Mesenchymal stem cell (in vitro differentiated cells and primary cell): ENCODE results near the gene ZFR. TPM values are rescaled to one million over a fixed set of nuclear protein-coding genes. Genes with fewer than 3 reads are reported as not detected.

Experiments used
- DNase-seq: peaks from one replicate; pipeline ENCODE4 v3.0.0-alpha.2; 2013
- H2AFZ ChIP-seq: one replicate; pipeline ENCODE4 v1.6.1; 2013; ENCODE audit warnings: low read depth, mild to moderate bottlenecking, control low read depth, inconsistent platforms, low read length, moderate library complexity
- H2AK5ac ChIP-seq: 2 replicates; pipeline ENCODE4 v1.6.1; 2013; ENCODE audit warnings: low read length, moderate library complexity, mild to moderate bottlenecking, inconsistent platforms; ENCODE audit not compliant: severe bottlenecking
- H2BK120ac ChIP-seq: one replicate; pipeline ENCODE4 v1.6.1; 2013; ENCODE audit warnings: low read depth, mild to moderate bottlenecking, inconsistent platforms, low read length, moderate library complexity
- H2BK12ac ChIP-seq, 2 experiments: one replicate each; pipeline ENCODE4 v1.6.1; 2013; ENCODE audit warnings: inconsistent platforms in 2 of 2, low read length in 2 of 2, mild to moderate bottlenecking in 2 of 2, moderate library complexity in 2 of 2, control low read depth in 1 of 2
- H2BK15ac ChIP-seq: one replicate; pipeline ENCODE4 v1.6.1; 2013; ENCODE audit warnings: mild to moderate bottlenecking, low read depth, inconsistent platforms; ENCODE audit not compliant: poor library complexity, severe bottlenecking
- H2BK5ac ChIP-seq: 2 replicates; pipeline ENCODE4 v1.6.1; 2013; ENCODE audit warnings: low read depth, mild to moderate bottlenecking, low read length, control low read depth, inconsistent platforms; ENCODE audit not compliant: poor library complexity, severe bottlenecking
- H3K14ac ChIP-seq, 2 experiments: one replicate each; pipeline ENCODE4 v1.6.1; 2013; ENCODE audit warnings: inconsistent platforms in 2 of 2, low read length in 2 of 2, control low read depth in 1 of 2, mild to moderate bottlenecking in 1 of 2, moderate library complexity in 1 of 2
- H3K18ac ChIP-seq, 2 experiments: one replicate each; pipeline ENCODE4 v1.6.1; 2013; ENCODE audit warnings: inconsistent platforms in 2 of 2, low read length in 2 of 2, control low read depth in 1 of 2, low read depth in 1 of 2, mild to moderate bottlenecking in 1 of 2
- H3K23ac ChIP-seq, 2 experiments: one replicate each; pipeline ENCODE4 v1.6.1; 2013; ENCODE audit warnings: inconsistent platforms in 2 of 2, low read length in 2 of 2, mild to moderate bottlenecking in 2 of 2, moderate library complexity in 2 of 2, control low read depth in 1 of 2
- H3K27ac ChIP-seq: 2 replicates; pipeline ENCODE4 v1.5.1; 2013; ENCODE audit warnings: mild to moderate bottlenecking, moderate library complexity, low read length, control low read depth, inconsistent platforms; ENCODE audit not compliant: poor library complexity, severe bottlenecking
- H3K27me3 ChIP-seq, 2 experiments: 2 replicates each; pipeline versions ENCODE4 v1.6.1 to v1.7.0; 2013; ENCODE audit warnings: low read length in 2 of 2, mild to moderate bottlenecking in 2 of 2, moderate library complexity in 2 of 2, control low read depth in 1 of 2, inconsistent platforms in 1 of 2; ENCODE audit not compliant: control insufficient read depth in 1 of 2, insufficient read depth in 1 of 2
- H3K36me3 ChIP-seq, 2 experiments: 2 replicates each; pipeline versions ENCODE4 v1.6.1 to v1.7.0; 2013; ENCODE audit warnings: low read length in 2 of 2, control low read depth in 1 of 2, inconsistent platforms in 1 of 2, low read depth in 1 of 2, mild to moderate bottlenecking in 1 of 2; ENCODE audit not compliant: insufficient read depth in 2 of 2, control insufficient read depth in 1 of 2
- H3K4ac ChIP-seq, 2 experiments: one replicate each; pipeline ENCODE4 v1.6.1; 2013; ENCODE audit warnings: inconsistent platforms in 2 of 2, low read length in 2 of 2, mild to moderate bottlenecking in 2 of 2, moderate library complexity in 2 of 2, control low read depth in 1 of 2, low read depth in 1 of 2
- H3K4me1 ChIP-seq: 2 replicates; pipeline ENCODE4 v1.6.1; 2013; ENCODE audit warnings: low read depth, low read length, control low read depth; ENCODE audit not compliant: control insufficient read depth, insufficient read depth
- H3K4me2 ChIP-seq: 2 replicates; pipeline ENCODE4 v1.6.1; 2013; ENCODE audit warnings: low read length, mild to moderate bottlenecking, inconsistent platforms; ENCODE audit not compliant: poor library complexity, severe bottlenecking
- H3K4me3 ChIP-seq, 2 experiments: 2 replicates each; pipeline versions ENCODE4 v1.5.1 to v1.7.0; 2013; ENCODE audit warnings: low read length in 2 of 2, mild to moderate bottlenecking in 2 of 2, control low read depth in 1 of 2, low read depth in 1 of 2; ENCODE audit not compliant: insufficient read depth in 1 of 2
- H3K79me1 ChIP-seq: replicated peaks from 2 replicates; pipeline ENCODE4 v1.6.1; 2013; ENCODE audit warnings: mild to moderate bottlenecking, control low read depth, low read length, inconsistent platforms; ENCODE audit not compliant: poor library complexity, severe bottlenecking
- H3K9ac ChIP-seq: 2 replicates; pipeline ENCODE4 v1.7.0; 2013; ENCODE audit warnings: mild to moderate bottlenecking, low read length, moderate library complexity
- H3K9me3 ChIP-seq: 2 replicates; pipeline ENCODE4 v1.7.0; 2013; ENCODE audit warnings: mild to moderate bottlenecking, low read length; ENCODE audit not compliant: control insufficient read depth
- H4K8ac ChIP-seq: one replicate; pipeline ENCODE4 v1.6.1; 2013; ENCODE audit warnings: inconsistent platforms, mild to moderate bottlenecking, low read length, moderate library complexity
- H4K91ac ChIP-seq: one replicate; pipeline ENCODE4 v1.6.1; 2013; ENCODE audit warnings: mild to moderate bottlenecking, low read length, inconsistent platforms
- WGBS: methylation state at CpG from one replicate; pipeline ENCODE4 v1.1.7; 2013; ENCODE audit warnings: mixed read lengths; 5-methylcytosine and 5-hydroxymethylcytosine counted together
- small RNA-seq: library from polyadenylated mRNA; stranded (forward); fragments of <200 nt; extraction: miRNeasy Mini kit (QIAGEN cat#:217004); gene quantifications from one replicate; pipeline ENCODE3, GENCODE V24; 2013; ENCODE audit warnings: low read depth

ZFR gene

DNA sequence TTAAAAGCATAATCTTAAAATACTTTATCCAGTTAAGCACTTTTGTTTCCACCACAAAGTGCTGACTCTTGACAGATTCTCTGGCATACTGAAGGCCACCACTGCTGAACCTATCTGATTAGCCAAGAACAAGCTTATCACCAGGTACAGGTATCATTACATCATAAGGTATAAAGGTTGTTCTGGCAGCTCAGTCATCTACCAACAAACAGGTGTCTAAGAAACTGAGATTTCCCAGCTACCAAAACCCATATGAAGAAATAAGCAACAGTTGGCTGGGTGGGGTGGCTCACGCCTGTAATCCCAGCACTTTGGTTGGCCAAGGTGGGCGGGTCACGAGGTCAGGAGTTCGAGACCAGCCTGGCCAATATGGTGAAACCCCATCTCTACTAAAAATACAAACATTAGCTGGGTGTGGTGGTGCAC, 136.8 kb downstream of the ZFR start:
- Histone ChIP-seq H3K4me2 (no peak overlapping the region), H2BK120ac (no peak overlapping the region), H4K91ac (no peak overlapping the region), H3K18ac (no peak overlapping the region), H2BK15ac (no peak overlapping the region), H3K23ac (no peak overlapping the region), H3K4me3 (no peak overlapping the region), H2BK12ac (no peak overlapping the region), H3K4me1 (peaks cover 6% of the 10 kb centered on the region), H2AFZ (no peak overlapping the region), H2BK5ac (no peak overlapping the region), H3K9me3 (no peaks in the 10 kb centered on the region), H3K36me3 (no peaks in the 10 kb centered on the region), H3K4ac (no peak overlapping the region), H3K79me1 (peaks cover 6% of the 10 kb centered on the region), H2AK5ac (no peak overlapping the region), H4K8ac (no peak overlapping the region), H3K14ac (no peak overlapping the region), H3K27me3 (no peaks in the 10 kb centered on the region), H3K27ac (no peak overlapping the region), H3K9ac (no peak overlapping the region)
- no peak for DNase-seq
- 95% methylated on average over 4 of the region's 4 CpGs for WGBS

DNA sequence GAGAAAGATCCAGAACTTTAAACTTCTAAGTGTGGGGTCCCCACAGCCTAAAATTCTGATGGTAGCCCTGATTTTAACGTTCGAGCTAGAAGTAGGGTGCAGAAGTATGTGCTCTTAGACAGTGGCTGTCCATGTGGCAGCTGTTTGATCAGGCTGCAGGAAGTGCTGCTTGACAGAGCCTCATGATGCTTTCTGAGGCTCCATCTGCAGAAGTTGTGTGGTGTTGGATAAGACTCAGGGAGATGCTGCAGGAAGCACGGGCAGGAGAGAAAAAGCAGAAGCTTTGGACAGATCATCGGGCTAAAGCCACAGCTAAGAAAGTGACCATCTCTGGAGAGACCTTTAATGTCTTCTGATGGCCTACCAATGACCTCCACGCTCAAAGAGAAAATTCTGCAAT, 139.9 kb downstream of the ZFR start:
- no peaks in the 10 kb centered on the region for H3K9me3 ChIP-seq
- H3K23ac ChIP-seq: no peak overlapping the region
- H3K36me3 ChIP-seq: no peaks in the 10 kb centered on the region
- peaks cover 13% of the 10 kb centered on the region for H3K79me1 ChIP-seq
- H3K4ac ChIP-seq: no peak overlapping the region
- no peak overlapping the region for H4K91ac ChIP-seq
- H3K18ac ChIP-seq: no peak overlapping the region
- no peak overlapping the region for H3K27ac ChIP-seq
- 93% methylated on average over 5 of the region's 5 CpGs for WGBS
- H2BK5ac ChIP-seq: no peak overlapping the region
- H3K4me1 ChIP-seq: peaks cover 5% of the 10 kb centered on the region
- H3K14ac ChIP-seq: no peak overlapping the region
- no peak overlapping the region for H2AFZ ChIP-seq
- H3K27me3 ChIP-seq: no peaks in the 10 kb centered on the region
- no peak for DNase-seq
- no peak overlapping the region for H2BK120ac ChIP-seq
- H2AK5ac ChIP-seq: peak overlapping the region; percentile 20
- H3K9ac ChIP-seq: no peak overlapping the region
- no peak overlapping the region for H3K4me2 ChIP-seq
- H4K8ac ChIP-seq: no peak overlapping the region
- H3K4me3 ChIP-seq: no peak overlapping the region
- no peak overlapping the region for H2BK15ac ChIP-seq
- H2BK12ac ChIP-seq: no peak overlapping the region

Small RNA genes lying within 50 kb of the gene (small RNA-seq; reads per million reads assigned to genes)
- gene MIR579 (4.3 reads per million, percentile 45 among the genes with 10 or more reads in this experiment), gene RNU6-378P (not detected)
